CD4-positive, alpha-beta T cell (primary cell): ENCODE results near the gene SH3BGR. TPM values are rescaled to one million over a fixed set of nuclear protein-coding genes. Genes with fewer than 3 reads are reported as not detected.

Experiments used
- ATAC-seq: fragments of 200-7000 bp; cut with Tn5 transposase; one replicate; pipeline ENCODE4 v1.10.0; 2022; ENCODE audit warnings: mild to moderate bottlenecking; ENCODE audit not compliant: poor library complexity
- CTCF ChIA-PET: fragments of 350-600 bp; sonication (Branson Sonifier 250); formaldehyde crosslinking; loops from one replicate; lab custom pipeline; 2021; ENCODE audit warnings: antibody characterized with exemption, inconsistent platforms; lab: Charles Lee
- POLR2A ChIA-PET: fragments of 350-600 bp; sonication (Branson Sonifier 250); formaldehyde crosslinking; loops from one replicate; lab custom pipeline; 2021; ENCODE audit warnings: antibody characterized with exemption, inconsistent platforms; lab: Charles Lee
- DNase-seq, 14 experiments: peaks; one replicate each; pipeline ENCODE4 v3.0.0-alpha.2; 2013 to 2020; ENCODE audit warnings: mixed read lengths in 2 of 14
- H3K27ac ChIP-seq, 2 donors: one replicate each; pipeline versions ENCODE4 v1.5.1 to v1.7.0; 2013; ENCODE audit warnings: low read length in 2 of 2, low read depth in 1 of 2, mild to moderate bottlenecking in 1 of 2
- H3K27me3 ChIP-seq, 2 experiments: 1 replicate in 1 of 2; 2 replicates in 1 of 2; pipeline versions ENCODE4 v1.6.1 to v1.7.0; 2013; ENCODE audit warnings: low read length in 2 of 2, control low read depth in 1 of 2, mild to moderate bottlenecking in 1 of 2, moderate library complexity in 1 of 2; ENCODE audit not compliant: insufficient read depth in 2 of 2, control insufficient read depth in 1 of 2
- H3K36me3 ChIP-seq: one replicate; pipeline ENCODE4 v1.6.1; 2013; ENCODE audit warnings: low read length, control low read depth; ENCODE audit not compliant: insufficient read depth
- H3K4me1 ChIP-seq: one replicate; pipeline ENCODE4 v1.6.1; 2013; ENCODE audit warnings: low read length, control low read depth; ENCODE audit not compliant: insufficient read depth
- H3K4me3 ChIP-seq: one replicate; pipeline ENCODE4 v1.5.1; 2013; ENCODE audit warnings: mild to moderate bottlenecking, low read length, moderate library complexity
- H3K9me3 ChIP-seq, 2 experiments: 1 replicate in 1 of 2; 2 replicates in 1 of 2; pipeline versions ENCODE4 v1.6.1 to v1.7.0; 2013; ENCODE audit warnings: low read length in 2 of 2, mild to moderate bottlenecking in 2 of 2, control low read depth in 1 of 2, moderate library complexity in 1 of 2; ENCODE audit not compliant: control insufficient read depth in 1 of 2, insufficient read depth in 1 of 2
- H3K27ac Mint-ChIP-seq: one replicate; pipeline ENCODE4 v1.8.0; 2020; ENCODE audit warnings: mixed read lengths
- H3K27me3 Mint-ChIP-seq: one replicate; pipeline ENCODE4 v1.8.0; 2021; ENCODE audit warnings: mixed read lengths
- H3K36me3 Mint-ChIP-seq: one replicate; pipeline ENCODE4 v1.8.0; 2021; ENCODE audit warnings: low read depth, mixed read lengths
- H3K4me1 Mint-ChIP-seq: one replicate; pipeline ENCODE4 v1.8.0; 2021; ENCODE audit warnings: low read depth, mixed read lengths
- H3K4me3 Mint-ChIP-seq: one replicate; pipeline ENCODE4 v1.8.0; 2020; ENCODE audit warnings: mild to moderate bottlenecking, mixed read lengths
- H3K9me3 Mint-ChIP-seq: one replicate; pipeline ENCODE4 v1.8.0; 2020; ENCODE audit warnings: mixed read lengths
- intact Hi-C, 2 experiments: fragments of 100-400 bp; cut with DNase I in 1 of 2; cut with micrococcal nuclease in 1 of 2; formaldehyde crosslinking; loops; one replicate each; pipeline versions ENCODE4 v1.15.1 to v1.9.0; 2023 to 2025; cut with DNase I, micrococcal nuclease
- total RNA-seq, 174 experiments: library from RNA in 2 of 174; stranded (reverse) in 2 of 174; gene quantifications; one replicate each; pipeline ENCODE4 v1.2.3 and lab custom pipeline; 2021 to 2026
- TF ChIP-seq, protein P1 (sequence below): fragments of 200-600 bp; IDR thresholded peaks from one replicate; pipeline ENCODE4 v1.8.0; 2022; ENCODE audit warnings: antibody characterized with exemption, mild to moderate bottlenecking

Gene SH3BGR
- total RNA-seq, 2 experiments from 2014 or later, result 0.63 to 0.87 TPM

DNA sequence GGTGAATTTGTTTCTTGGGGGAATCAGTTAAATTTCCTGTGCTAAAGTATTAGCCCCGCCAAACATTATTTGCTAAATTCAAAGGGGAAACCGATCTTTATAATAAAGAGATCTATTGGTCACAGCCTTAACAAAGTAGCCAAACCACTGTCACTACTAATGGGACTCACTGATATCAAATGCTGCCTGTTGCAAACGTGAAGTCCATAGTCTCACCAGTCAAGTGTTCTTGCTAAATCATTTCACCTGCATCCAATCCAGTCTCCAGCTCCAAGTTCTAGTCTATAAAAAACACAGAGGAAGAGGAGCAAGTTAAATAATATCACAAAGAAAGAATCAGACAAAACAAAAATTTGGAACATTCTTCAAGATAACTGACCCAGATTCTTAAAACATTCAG is 30.1 kb downstream of the SH3BGR start:
- Mint-ChIP-seq H3K4me3 (no peak overlapping the region), H3K27me3 (no peaks in the 10 kb centered on the region), H3K36me3 (no peaks in the 10 kb centered on the region), H3K9me3 (no peaks in the 10 kb centered on the region), H3K4me1 (no peaks in the 10 kb centered on the region), H3K27ac (no peak overlapping the region)
- ATAC-seq, result no peak
- ChIA-PET POLR2A (interaction anchor here (0.6 kb wide), 1 partner anchor 43 kb away, joined by 3 read pairs; no protein-coding TSS in a partner anchor), CTCF (interaction anchor here (0.6 kb wide), 1 partner anchor 16 kb away, joined by 3 read pairs; no protein-coding TSS in a partner anchor)
- H3K27ac ChIP-seq, result no peak overlapping the region
- H3K36me3 ChIP-seq, result no peaks in the 10 kb centered on the region
- DNase-seq, result no peak
- intact Hi-C loops, result no loop called here
- H3K4me3 ChIP-seq, result no peak overlapping the region
- H3K27me3 ChIP-seq, result no peaks in the 10 kb centered on the region
- H3K4me1 ChIP-seq, result no peaks in the 10 kb centered on the region
- H3K9me3 ChIP-seq, result no peaks in the 10 kb centered on the region
- TF ChIP-seq, protein P1, sequence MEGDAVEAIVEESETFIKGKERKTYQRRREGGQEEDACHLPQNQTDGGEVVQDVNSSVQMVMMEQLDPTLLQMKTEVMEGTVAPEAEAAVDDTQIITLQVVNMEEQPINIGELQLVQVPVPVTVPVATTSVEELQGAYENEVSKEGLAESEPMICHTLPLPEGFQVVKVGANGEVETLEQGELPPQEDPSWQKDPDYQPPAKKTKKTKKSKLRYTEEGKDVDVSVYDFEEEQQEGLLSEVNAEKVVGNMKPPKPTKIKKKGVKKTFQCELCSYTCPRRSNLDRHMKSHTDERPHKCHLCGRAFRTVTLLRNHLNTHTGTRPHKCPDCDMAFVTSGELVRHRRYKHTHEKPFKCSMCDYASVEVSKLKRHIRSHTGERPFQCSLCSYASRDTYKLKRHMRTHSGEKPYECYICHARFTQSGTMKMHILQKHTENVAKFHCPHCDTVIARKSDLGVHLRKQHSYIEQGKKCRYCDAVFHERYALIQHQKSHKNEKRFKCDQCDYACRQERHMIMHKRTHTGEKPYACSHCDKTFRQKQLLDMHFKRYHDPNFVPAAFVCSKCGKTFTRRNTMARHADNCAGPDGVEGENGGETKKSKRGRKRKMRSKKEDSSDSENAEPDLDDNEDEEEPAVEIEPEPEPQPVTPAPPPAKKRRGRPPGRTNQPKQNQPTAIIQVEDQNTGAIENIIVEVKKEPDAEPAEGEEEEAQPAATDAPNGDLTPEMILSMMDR, result no peak

DNA sequence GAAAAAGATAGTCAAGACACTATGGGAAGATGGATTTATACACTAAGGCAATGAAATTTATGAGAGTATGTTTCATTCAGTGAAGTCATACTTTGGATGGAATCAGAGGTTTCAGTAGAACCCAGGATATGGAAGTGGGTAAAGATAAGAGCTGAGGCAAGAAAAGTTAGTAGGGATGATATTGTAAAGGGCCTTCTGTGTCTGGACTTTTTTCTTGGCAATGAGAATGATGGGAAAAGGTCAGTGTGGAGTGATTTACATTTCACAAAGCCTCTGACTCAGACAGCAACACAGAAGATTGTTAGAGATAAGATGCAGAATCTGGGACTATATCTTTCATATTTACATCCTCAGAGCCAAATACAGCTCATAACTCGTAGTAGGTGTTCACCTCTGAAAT is 32.1 kb downstream of the SH3BGR start:
- POLR2A ChIA-PET, result no interaction called here
- no peaks in the 10 kb centered on the region for H3K36me3 ChIP-seq
- H3K4me3 Mint-ChIP-seq, result no peak overlapping the region
- H3K9me3 ChIP-seq, result no peaks in the 10 kb centered on the region
- H3K9me3 Mint-ChIP-seq, result no peaks in the 10 kb centered on the region
- ATAC-seq (no peak), DNase-seq (no peak)
- H3K27me3 Mint-ChIP-seq, result no peaks in the 10 kb centered on the region
- CTCF ChIA-PET, result no interaction called here
- no peaks in the 10 kb centered on the region for H3K36me3 Mint-ChIP-seq
- no peak overlapping the region for H3K27ac ChIP-seq
- intact Hi-C loops, result no loop called here
- no peak overlapping the region for H3K4me3 ChIP-seq
- no peak overlapping the region for H3K27ac Mint-ChIP-seq
- H3K27me3 ChIP-seq, result no peaks in the 10 kb centered on the region
- H3K4me1 ChIP-seq, result no peaks in the 10 kb centered on the region
- TF ChIP-seq, protein P1, result no peak
- H3K4me1 Mint-ChIP-seq, result no peaks in the 10 kb centered on the region

DNA sequence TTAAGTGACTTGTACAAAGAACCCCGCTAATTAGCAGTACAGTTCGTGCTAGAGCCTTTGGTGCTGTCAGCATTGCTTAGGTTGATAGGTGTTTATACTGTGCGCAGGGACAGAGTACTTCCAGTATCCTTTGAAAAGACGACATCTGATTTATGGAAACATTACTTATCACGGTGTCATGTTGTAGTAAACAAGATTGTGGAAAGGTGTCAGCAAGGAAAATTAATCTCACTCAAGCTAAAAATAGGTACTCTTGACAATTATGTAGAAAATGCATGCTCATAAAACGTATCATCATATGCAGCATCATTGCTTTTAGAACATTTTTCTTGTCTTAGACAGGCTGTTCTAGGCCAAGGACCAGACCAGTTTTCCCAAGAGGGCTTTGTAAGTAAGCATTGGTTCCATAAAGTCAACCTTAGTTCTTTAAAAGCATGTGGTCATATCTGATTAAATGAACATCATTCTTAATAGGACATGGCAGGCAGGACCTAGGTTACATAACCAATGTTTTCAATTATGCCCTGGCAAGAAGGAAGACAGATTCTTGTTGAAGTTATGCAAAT is 33.0 kb downstream of the SH3BGR start:
- intact Hi-C loops, result no loop called here
- Mint-ChIP-seq H3K4me3 (no peak overlapping the region), H3K36me3 (no peaks in the 10 kb centered on the region), H3K9me3 (no peaks in the 10 kb centered on the region), H3K27ac (no peak overlapping the region), H3K4me1 (no peaks in the 10 kb centered on the region), H3K27me3 (no peaks in the 10 kb centered on the region)
- TF ChIP-seq, protein P1, result no peak
- H3K36me3 ChIP-seq, result no peaks in the 10 kb centered on the region
- CTCF ChIA-PET, result no interaction called here
- H3K4me1 ChIP-seq, result no peaks in the 10 kb centered on the region
- no peak overlapping the region for H3K27ac ChIP-seq
- H3K4me3 ChIP-seq, result no peak overlapping the region
- POLR2A ChIA-PET, result no interaction called here
- no peak for ATAC-seq
- no peak for DNase-seq
- H3K9me3 ChIP-seq, result no peaks in the 10 kb centered on the region
- no peaks in the 10 kb centered on the region for H3K27me3 ChIP-seq
